Measurements from ENCODE around the gene ELN.

Gene ELN

DNA sequence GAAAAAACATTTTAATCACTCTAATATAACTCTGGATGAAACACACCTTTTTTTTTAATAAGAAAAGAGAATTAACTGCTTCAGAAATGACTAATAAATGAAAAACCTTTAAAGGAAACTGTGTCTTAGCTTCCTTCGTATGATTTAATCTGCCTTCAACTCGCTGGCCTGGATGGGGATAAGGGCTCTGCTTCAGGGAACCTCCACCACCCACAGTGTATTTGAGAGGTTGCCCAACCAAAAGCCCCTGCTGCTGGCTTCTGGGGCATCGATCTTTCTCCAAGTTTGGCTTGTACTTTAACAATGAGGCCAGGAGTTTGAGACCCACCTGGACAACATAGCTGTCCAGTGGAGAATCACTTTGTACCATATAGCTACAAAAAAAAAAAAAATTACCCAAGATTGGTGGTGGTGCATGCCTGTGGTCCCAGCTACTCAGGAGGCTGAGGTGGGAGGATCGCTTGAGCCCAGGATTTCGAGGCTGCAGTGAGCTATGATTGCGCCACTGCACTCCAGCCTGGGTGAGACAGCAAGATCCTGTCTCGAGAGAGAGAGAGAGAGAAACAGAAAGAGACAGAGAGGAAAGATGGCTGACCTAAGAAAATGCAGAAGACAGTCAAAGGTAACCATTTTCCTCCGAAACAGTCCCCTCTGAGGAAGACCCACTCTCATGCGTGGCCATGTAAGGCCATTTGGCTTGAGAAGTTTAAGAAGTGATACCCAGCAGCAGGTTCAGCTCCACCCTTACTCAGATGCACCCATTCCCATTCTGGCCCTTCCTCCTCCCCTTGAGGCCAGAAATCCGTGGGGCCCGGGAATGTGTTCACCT, 42.0 kb downstream of the ELN start:
- Mint-ChIP-seq H3K36me3 (no peaks in the 10 kb centered on the region), H3K27ac (no peak overlapping the region), H3K4me1 (peaks cover 5% of the 10 kb centered on the region)

DNA sequence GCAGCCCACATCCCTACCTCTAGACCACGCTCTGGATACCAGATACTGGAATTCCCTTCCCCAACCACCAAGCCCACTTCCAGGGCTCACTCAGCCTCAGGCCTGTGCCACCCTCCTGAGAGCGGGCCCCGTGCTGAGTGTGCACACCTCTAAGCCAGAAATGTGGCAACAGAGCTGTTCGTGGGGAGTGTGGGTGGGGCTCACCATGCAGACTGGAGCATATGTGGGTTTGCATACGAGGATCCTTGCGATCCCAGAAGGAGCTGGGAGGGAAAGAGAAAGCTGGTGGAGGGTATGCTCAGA, 42.6 kb downstream of the ELN start:
- H3K27me3 Mint-ChIP-seq: no peaks in the 10 kb centered on the region
- no peak overlapping the region for H3K4me3 Mint-ChIP-seq
- H3K27ac Mint-ChIP-seq: no peak overlapping the region
- H3K36me3 Mint-ChIP-seq: no peaks in the 10 kb centered on the region
- ATAC-seq: no peak
- no peaks in the 10 kb centered on the region for H3K9me3 Mint-ChIP-seq
- peaks cover 5% of the 10 kb centered on the region for H3K4me1 Mint-ChIP-seq

More for the DNA sequence above, 42.0 kb downstream of the ELN start:
- no peak overlapping the region for H3K4me3 Mint-ChIP-seq
- no peak for ATAC-seq
- H3K9me3 Mint-ChIP-seq: no peaks in the 10 kb centered on the region
- no peaks in the 10 kb centered on the region for H3K27me3 Mint-ChIP-seq

DNA sequence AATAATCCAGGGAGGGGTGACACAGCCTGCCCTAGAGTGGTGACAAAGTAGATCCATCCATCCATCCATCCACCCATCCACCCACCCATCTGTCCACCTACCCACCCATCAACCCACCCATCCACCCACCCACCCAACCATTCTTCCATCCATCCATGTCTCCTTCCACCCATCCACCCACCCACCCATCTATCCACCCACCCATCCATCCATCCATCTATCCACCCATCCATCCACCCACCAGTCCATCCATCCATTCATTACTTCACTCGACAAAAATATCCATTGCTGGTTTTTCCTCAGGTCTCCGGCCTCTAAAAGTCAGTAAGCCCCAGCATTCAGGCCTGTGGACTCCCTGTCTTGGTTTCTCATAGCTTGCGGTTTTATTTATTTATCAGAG, 43.1 kb downstream of the ELN start:
- H3K9me3 Mint-ChIP-seq: no peaks in the 10 kb centered on the region
- ATAC-seq: no peak
- H3K36me3 Mint-ChIP-seq: no peaks in the 10 kb centered on the region
- H3K4me3 Mint-ChIP-seq: no peak overlapping the region
- no peaks in the 10 kb centered on the region for H3K27me3 Mint-ChIP-seq
- peaks cover 5% of the 10 kb centered on the region for H3K4me1 Mint-ChIP-seq
- no peak overlapping the region for H3K27ac Mint-ChIP-seq

DNA sequence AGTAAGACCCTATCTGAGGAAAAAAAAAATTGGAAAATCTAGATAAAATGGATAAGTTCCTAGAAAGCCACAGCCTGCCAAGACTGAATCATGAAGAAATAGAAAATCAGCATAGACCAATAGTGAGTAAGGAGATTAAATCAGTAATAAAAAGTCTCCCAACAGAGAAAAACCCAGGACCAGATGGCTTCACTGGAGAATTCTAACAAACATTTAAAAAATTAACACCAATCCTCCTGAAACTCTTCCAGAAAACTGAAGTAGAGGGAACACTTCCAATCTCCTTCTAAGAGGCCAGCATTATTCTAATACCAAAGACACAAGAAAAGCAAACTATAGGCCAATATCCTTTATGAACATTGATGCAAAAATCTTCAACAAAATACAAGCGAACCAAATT, 46.8 kb downstream of the ELN start:
- no peaks in the 10 kb centered on the region for H3K9me3 Mint-ChIP-seq
- H3K27ac Mint-ChIP-seq: no peak overlapping the region
- H3K4me3 Mint-ChIP-seq: no peak overlapping the region
- no peaks in the 10 kb centered on the region for H3K4me1 Mint-ChIP-seq
- H3K36me3 Mint-ChIP-seq: no peaks in the 10 kb centered on the region
- no peak for ATAC-seq
- H3K27me3 Mint-ChIP-seq: no peaks in the 10 kb centered on the region

DNA sequence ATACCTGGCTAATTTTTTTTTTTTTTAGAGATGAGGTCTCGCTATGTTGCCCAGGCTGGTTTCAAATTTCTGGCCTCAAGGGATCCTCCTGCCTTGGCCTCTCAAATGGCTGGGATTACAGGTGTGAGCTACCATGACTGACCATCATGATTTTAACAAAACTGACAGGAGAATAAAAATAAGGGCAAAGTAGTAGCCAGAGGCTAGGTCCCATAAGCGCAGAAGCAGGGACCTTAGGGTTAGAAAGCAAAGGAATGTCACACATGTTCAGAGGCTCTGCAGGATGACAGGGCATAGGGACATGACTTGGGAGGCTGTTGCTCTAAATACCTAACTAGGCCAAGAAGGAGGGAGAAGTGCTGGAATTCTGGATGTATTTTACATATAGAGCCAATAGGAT, 50.5 kb downstream of the ELN start:
- H3K27me3 Mint-ChIP-seq: no peaks in the 10 kb centered on the region
- no peaks in the 10 kb centered on the region for H3K9me3 Mint-ChIP-seq
- H3K4me1 Mint-ChIP-seq: no peaks in the 10 kb centered on the region
- H3K36me3 Mint-ChIP-seq: no peaks in the 10 kb centered on the region
- H3K4me3 Mint-ChIP-seq: no peak overlapping the region
- no peak overlapping the region for H3K27ac Mint-ChIP-seq
- no peak for ATAC-seq

DNA sequence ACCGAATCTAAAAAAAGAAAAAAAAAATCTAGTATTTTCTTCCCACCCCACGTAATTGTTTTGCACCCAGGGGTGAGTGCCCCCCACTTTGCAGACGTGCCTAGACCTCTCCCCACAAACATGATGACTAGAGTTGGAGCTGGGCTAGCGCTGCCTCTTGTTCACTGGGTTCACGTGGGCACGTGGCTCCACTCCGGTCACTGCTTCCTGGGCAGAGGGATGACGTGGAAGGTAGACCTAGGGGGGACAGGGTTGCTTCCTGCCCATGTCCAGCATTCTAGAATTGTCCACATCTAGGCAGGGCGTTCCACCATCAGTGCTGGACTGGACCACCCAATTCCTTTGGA, 54.8 kb downstream of the ELN start:
- H3K4me3 Mint-ChIP-seq: peak overlapping the region; percentile 48
- peaks cover 16% of the 10 kb centered on the region for H3K36me3 Mint-ChIP-seq
- no peak overlapping the region for H3K27ac Mint-ChIP-seq
- H3K27me3 Mint-ChIP-seq: no peaks in the 10 kb centered on the region
- H3K4me1 Mint-ChIP-seq: peaks cover 23% of the 10 kb centered on the region
- no peak for ATAC-seq
- no peaks in the 10 kb centered on the region for H3K9me3 Mint-ChIP-seq

DNA sequence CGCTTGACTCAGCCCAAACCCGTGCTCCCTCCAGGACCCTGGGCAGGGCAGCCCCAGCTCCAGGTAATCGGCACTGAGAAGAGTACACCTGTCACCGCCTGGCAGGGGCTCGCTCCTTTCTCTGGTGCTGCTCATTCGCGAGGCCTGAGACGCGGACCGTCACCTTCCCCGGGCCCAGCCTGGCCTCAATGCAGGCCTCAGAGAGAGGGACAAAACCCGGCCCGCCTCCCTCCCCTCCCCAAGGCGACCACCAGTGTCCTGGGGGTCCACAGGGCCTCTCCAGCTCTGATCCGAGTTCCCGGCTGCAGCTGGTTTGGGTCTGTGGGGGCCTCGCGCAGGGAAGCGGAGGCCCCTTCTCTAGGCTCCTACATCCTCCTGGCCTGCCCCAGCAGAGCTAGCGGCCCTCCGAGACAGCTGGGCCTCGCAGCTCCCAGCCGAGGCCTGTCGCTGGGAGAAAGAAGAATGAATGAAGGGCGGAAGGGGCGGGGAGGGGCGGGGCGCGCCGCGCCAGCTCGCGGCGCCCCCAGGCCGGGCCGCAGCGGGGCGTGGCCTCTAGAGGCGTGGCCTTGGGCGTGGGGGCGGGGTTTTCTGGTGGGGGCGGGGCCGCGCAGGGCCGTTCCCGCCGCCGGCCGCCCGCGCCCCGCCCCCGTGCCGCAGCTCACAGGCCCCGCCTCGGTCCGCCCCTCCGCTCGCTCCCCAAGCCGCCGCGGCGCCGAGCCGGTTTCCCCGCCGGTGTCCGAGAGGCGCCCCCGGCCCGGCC, 55.3 kb downstream of the ELN start, which contains the start of gene LIMK1:
Gene LIMK1, plus strand, starts transcription at position 688 of the 760 bp plus-strand sequence. CDS start 187 bp downstream, outside the sequence.
- Mint-ChIP-seq H3K27ac (peak within 1 kb of the TSS; percentile 84), H3K9me3 (no peaks in the 10 kb centered on the region), H3K27me3 (no peaks in the 10 kb centered on the region)

DNA sequence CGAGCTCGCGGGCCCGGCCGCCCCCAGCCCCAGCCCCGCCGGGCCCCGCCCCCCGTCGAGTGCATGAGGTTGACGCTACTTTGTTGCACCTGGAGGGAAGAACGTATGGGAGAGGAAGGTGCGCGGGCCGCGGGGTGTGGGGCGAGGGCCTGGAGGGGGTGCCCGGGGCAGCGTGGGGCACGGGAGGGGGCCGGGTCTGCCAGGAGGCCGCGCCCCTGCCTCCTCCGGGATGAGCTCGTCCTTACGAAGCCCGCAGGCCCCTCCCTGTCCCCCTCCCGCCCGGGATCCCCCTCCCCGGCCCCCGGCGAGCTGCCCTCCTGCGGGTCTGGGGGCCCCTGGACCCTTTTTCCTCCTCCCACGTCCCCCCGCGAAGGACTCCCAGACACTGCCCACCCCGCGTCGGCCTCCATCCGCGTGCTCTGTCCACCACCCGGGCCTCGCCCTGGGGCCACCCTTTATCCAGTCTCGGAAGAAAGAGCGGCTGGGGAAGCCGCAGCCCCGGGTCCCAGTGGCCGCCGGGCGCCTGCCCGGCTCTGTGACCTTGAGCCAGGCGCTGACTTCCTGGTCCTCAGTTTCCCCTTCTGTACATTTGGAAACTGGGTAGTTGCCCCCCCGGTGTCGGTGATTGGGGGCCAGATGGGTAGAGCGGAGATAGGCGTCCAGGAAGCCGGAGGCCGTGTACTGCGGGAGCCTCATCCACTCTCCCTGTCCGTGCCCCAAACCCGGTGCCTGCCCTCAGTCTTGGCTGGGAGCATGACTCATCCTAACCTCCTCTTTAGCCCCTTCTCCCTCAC, 56.2 kb downstream of the ELN start:
- peaks cover 27% of the 10 kb centered on the region for H3K36me3 Mint-ChIP-seq
- peak overlapping the region; percentile 84 for H3K4me3 Mint-ChIP-seq
- H3K4me1 Mint-ChIP-seq: peaks cover 23% of the 10 kb centered on the region
- no peaks in the 10 kb centered on the region for H3K9me3 Mint-ChIP-seq
- H3K27me3 Mint-ChIP-seq: no peaks in the 10 kb centered on the region
- ATAC-seq: peak; percentile 83
- peak overlapping the region; percentile 84 for H3K27ac Mint-ChIP-seq

More for the DNA sequence above, 55.3 kb downstream of the ELN start, which contains the start of gene LIMK1:
- Mint-ChIP-seq H3K36me3 (peaks cover 21% of the 10 kb centered on the region), H3K4me3 (peak within 1 kb of the TSS; percentile 84), H3K4me1 (peaks cover 23% of the 10 kb centered on the region)
- peak; percentile 94 for ATAC-seq

DNA sequence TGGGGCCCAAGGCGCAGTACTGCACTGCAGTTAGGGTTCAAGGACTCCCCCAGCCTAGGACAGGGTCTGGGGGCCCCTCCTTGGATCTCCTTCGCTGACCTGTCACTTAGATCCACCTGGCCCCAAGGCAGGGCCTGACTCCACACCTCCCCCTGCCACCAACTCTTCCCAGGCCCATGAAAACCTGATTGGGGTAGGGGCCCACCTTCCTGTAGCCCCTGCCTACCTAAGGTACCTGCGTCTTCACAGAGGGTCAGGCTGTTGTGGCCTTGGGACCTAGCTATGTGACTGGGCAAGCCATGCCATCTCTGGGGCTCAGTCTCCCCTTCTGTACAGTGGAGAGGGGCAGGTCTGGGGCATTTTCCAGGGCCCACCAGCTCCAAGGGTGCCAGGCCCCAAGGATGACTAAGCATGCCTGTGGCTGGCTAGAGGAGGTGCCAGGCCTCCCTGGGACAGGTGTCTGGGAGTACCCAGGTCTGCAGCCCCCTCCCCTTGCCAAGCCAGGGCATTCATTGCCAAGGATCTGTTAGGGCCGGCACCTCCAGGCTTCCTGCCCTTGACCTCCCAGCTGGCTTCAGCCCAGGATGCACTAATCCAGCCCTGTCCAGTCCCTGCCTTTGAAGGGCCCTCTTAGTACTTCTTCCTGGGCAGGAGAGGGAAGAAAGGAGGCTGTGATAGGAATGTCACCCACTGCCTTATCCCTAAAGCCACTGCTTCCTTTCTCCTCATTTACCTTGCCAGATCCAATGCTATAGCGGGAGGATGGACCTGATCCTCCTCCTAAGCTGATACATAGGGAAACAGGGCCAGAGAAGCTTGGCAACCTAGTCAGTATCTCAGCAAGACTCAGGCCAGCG, 57.0 kb downstream of the ELN start:
- H3K27ac Mint-ChIP-seq: peak overlapping the region; percentile 84
- H3K9me3 Mint-ChIP-seq: no peaks in the 10 kb centered on the region
- H3K4me3 Mint-ChIP-seq: peak overlapping the region; percentile 84

DNA sequence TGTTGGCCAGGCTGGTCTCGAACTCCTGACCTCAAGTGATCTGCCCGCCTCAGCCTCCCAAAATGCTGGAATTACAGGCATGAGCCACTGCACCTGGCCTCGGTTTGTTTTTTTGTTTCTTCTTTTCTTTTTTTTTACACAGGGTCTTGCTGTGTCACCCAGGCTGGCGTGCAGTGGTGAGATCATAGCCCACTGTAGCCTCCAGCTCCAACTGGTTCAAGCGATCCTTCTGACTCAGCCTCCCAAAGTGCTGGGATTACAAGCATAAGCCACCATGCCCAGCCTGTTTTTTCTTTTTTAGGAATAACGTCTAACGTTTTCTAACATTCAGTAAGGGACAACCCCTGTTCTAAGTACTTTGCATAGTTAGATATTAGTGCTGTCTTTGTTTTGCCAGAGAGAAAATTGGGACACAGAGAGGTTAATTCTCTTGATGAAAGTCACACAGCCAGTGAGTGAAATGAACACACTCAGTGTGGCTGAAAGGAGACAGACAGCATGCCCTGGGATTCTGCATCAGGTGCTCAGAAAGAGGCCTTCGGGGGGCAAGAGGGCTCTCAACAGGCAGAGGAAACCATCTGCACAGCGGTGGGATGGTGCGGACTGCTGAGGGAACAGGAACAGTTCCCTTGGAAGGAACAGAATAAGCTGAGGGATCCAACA, 59.9 kb downstream of the ELN start:
- H3K4me3 Mint-ChIP-seq: no peak overlapping the region
- H3K27me3 Mint-ChIP-seq: no peaks in the 10 kb centered on the region
- peaks cover 35% of the 10 kb centered on the region for H3K36me3 Mint-ChIP-seq
- H3K27ac Mint-ChIP-seq: peak overlapping the region; percentile 22
- ATAC-seq: no peak
- H3K9me3 Mint-ChIP-seq: no peaks in the 10 kb centered on the region
- peaks cover 34% of the 10 kb centered on the region for H3K4me1 Mint-ChIP-seq

More for the DNA sequence above, 57.0 kb downstream of the ELN start:
- Mint-ChIP-seq H3K4me1 (peaks cover 23% of the 10 kb centered on the region), H3K36me3 (peaks cover 35% of the 10 kb centered on the region), H3K27me3 (no peaks in the 10 kb centered on the region)
- ATAC-seq: no peak

DNA sequence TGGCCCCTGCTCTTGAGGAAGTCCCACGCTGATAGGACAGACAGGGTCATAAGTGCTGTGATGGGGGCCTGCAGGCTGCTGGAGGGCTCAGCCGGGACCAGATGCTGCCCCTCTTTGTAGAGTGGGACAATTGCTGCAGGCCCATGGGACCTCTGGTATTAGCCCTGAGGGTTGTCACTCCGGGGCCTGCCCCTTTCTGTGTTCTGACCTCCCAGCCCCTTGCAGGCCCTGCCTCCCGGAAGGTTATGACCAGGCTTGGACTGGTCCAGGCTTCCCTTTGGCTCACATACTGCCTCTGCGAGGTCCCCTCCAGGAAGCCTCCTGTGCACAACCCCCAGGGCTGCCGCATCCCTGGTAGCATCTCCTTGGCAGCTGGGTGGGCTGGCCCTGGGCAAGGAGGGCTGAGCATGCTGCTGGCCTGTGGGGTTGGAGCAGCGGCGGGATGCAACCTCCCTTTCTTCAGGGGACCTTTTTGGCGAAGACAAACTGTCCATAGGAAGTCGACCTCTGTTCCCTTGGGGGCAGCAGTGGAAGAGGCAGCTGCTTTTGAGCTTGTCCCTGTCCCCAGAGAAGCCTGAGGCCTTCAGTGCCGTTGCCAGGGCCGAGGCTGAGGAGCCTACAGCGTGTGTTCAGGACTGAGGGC, 64.5 kb downstream of the ELN start:
- ATAC-seq: peak; percentile 11
- H3K4me3 Mint-ChIP-seq: peak overlapping the region; percentile 87
- H3K9me3 Mint-ChIP-seq: no peaks in the 10 kb centered on the region
- peak overlapping the region; percentile 95 for H3K27ac Mint-ChIP-seq
- H3K36me3 Mint-ChIP-seq: peaks cover 32% of the 10 kb centered on the region
- peaks cover 34% of the 10 kb centered on the region for H3K4me1 Mint-ChIP-seq
- no peaks in the 10 kb centered on the region for H3K27me3 Mint-ChIP-seq

DNA sequence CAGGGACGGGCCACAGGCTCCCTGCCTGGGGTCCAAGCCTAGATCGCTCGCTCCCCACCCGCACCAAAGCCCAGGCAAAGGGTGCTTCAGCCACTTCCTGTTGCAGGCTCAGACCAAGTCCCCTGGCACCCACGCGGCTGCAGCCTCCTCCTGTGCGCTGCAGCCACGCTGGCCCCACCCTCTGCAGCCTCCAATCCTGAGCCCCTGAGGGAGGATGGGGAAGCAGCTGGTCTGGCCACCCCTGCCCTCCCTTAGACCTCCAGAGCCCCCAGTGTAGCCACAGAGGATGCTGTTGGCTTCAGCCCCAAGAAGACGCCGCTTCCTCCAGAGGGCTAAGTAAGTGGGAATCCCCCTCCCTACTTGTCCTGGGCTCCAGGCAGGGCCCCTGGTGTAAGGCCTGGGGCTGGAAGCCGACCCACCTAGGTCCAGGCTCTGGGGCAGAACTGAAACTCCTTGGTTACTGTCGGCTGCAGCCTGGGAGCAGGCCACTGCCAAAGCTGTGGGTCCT, 65.0 kb downstream of the ELN start:
- peaks cover 32% of the 10 kb centered on the region for H3K36me3 Mint-ChIP-seq
- H3K9me3 Mint-ChIP-seq: no peaks in the 10 kb centered on the region
- H3K27ac Mint-ChIP-seq: peak overlapping the region; percentile 95
- no peaks in the 10 kb centered on the region for H3K27me3 Mint-ChIP-seq
- H3K4me3 Mint-ChIP-seq: peak overlapping the region; percentile 87
- peak; percentile 84 for ATAC-seq
- peaks cover 34% of the 10 kb centered on the region for H3K4me1 Mint-ChIP-seq

DNA sequence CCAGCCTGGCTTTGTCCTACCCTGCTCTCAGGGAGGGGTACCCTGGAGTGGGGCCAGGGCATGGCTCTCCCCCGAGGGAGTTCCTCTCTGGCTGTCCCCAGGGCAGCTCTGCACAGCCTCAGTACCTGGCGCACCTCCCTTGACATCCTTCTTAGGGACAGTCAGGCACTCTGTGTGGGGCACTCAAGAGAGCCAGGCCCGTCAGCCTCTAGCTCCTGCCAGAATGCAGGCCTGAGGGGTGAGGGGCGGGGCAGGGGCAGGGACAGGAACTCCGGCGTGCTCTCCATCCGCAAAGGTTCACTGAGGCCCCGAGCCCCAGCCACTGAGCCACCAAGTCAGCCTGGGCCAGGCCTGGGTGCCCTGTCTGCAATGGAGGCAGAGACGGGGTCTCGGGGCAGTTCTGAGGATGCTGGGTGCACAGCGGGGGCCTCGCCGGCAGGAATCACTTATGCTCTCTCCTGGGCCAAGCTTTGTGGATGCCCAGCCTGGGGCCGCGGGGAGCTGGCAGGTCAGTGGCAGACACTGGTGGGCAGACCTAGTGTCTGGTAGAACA, 65.8 kb downstream of the ELN start:
- Mint-ChIP-seq H3K9me3 (no peaks in the 10 kb centered on the region), H3K27me3 (no peaks in the 10 kb centered on the region), H3K4me3 (peak overlapping the region; percentile 87), H3K27ac (peak overlapping the region; percentile 95), H3K4me1 (peaks cover 34% of the 10 kb centered on the region), H3K36me3 (peaks cover 35% of the 10 kb centered on the region)
- ATAC-seq: peak; percentile 47
